Bronchial epithelial cell (primary cell): ENCODE data around the gene ZNF554. TPM values are rescaled to one million over a fixed set of nuclear protein-coding genes. Genes with fewer than 3 reads are reported as not detected.

Source experiments
- DNase-seq: peaks from one replicate; pipeline ENCODE4 v3.0.0-alpha.2; 2010; ENCODE audit warnings: low read depth
- FAIRE-seq: peaks from 2 replicates; lab custom pipeline; 2011; peaks lifted over from hg19 to GRCh38; lab: Jason Lieb, UNC
- H3K27me3 ChIP-seq: 2 replicates; pipeline ENCODE4 v1.5.1; 2011; ENCODE audit warnings: low read length; ENCODE audit not compliant: control insufficient read depth, insufficient read depth
- H3K36me3 ChIP-seq: 2 replicates; pipeline ENCODE4 v1.5.1; 2011; ENCODE audit warnings: low read length; ENCODE audit not compliant: control insufficient read depth, insufficient read depth
- H3K4me3 ChIP-seq: 2 replicates; pipeline ENCODE4 v1.5.1; 2011; ENCODE audit warnings: mild to moderate bottlenecking, low read depth, low read length, control low read depth
- total RNA-seq: library from RNA; depleted of rRNA; stranded (reverse); fragments of >200 nt; gene quantifications from 2 replicates; pipeline ENCODE4 v1.2.1, GENCODE V29; 2014
- TF ChIP-seq, protein P1 (sequence below): IDR thresholded peaks from 2 replicates; pipeline ENCODE4 v1.5.1; 2011; ENCODE audit warnings: mild to moderate bottlenecking, moderate library complexity, low read length, control low read depth, inconsistent platforms; ENCODE audit not compliant: insufficient read depth, severe bottlenecking

The ZNF554 gene
- total RNA-seq, 1 donor from 2014 or later = 3.9 TPM

DNA sequence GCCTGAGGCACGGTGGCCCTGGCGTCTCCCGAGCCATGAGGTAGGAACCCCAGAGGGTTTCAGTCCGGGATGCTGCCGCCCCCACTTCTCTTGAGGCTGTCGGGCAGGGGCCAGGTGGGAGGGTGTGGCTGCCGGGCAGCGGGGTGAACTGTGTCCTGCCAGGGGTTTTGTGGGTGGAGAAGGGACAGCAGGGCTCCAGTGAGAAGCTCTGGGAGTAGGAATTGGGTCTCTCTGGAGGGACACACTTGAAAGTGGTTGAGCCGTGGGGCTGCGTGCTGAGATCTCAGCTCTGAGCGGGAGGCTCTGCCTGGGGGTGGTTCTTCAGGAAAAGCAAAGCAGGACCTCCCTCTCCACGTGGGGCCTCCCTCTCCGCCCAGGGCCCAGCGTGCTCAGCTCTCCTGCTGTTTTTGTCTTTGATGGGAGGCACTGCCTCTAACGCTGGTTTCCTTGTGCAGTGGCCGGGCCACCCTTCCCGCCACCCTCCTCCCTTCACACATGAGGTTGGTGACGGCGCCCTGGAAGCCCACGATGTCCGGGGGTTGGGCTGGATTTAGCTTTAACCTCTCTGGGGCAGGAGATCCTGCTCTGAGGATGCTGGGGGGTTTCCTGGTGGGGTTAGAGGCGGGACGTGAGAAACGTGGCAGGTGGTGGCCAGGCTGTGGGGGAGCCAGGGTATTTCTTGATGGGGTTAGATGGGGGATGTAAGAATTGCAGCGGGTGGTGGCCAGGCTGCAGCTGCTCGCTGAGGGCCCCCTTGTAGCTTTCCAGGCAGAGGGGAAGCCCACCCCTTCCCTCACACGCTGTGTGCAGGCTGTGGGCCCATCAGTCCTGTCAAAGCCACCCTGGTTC, 15.3 kb upstream of the ZNF554 start:
- H3K4me3 ChIP-seq = no peak overlapping the region
- FAIRE-seq (no peak), DNase-seq (no peak)
- peaks cover 21% of the 10 kb centered on the region for H3K36me3 ChIP-seq
- no peaks in the 10 kb centered on the region for H3K27me3 ChIP-seq
- TF ChIP-seq, protein P1, sequence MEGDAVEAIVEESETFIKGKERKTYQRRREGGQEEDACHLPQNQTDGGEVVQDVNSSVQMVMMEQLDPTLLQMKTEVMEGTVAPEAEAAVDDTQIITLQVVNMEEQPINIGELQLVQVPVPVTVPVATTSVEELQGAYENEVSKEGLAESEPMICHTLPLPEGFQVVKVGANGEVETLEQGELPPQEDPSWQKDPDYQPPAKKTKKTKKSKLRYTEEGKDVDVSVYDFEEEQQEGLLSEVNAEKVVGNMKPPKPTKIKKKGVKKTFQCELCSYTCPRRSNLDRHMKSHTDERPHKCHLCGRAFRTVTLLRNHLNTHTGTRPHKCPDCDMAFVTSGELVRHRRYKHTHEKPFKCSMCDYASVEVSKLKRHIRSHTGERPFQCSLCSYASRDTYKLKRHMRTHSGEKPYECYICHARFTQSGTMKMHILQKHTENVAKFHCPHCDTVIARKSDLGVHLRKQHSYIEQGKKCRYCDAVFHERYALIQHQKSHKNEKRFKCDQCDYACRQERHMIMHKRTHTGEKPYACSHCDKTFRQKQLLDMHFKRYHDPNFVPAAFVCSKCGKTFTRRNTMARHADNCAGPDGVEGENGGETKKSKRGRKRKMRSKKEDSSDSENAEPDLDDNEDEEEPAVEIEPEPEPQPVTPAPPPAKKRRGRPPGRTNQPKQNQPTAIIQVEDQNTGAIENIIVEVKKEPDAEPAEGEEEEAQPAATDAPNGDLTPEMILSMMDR = no peak

DNA sequence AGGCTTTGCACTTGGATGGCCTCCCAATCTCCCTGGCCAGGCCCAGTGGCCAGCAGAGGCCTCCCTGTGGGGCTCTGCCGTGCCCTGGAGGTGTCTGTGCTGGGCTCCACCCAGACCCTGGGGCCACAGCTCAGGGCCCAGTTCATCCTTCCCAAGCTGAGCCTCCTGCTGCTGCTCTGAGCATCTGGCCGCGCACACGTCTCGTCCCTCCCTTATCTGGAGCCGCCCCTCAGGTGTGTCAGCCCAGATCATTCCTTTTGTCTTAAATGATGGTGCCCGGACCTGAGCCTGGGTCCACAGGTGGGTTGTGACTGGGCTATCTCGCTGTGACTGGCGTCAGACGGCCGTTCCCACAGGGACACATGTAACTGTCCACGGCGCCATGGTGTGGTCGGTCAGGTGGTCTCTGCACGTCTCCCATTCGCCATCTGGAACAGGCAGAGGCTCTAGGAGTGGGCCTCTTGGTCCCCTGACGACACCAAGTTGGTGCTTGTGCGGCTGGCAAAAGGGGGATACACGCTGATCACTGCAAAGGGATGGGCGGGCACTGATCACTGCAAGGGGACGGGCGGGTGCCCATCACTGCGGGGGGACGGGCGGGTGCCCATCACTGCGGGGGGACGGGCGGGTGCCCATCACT, 14.3 kb upstream of the ZNF554 start:
- H3K4me3 ChIP-seq = no peak overlapping the region
- H3K36me3 ChIP-seq = peaks cover 24% of the 10 kb centered on the region
- TF ChIP-seq, protein P1 = no peak
- H3K27me3 ChIP-seq = no peaks in the 10 kb centered on the region
- FAIRE-seq = peak; percentile 18
- DNase-seq = no peak

DNA sequence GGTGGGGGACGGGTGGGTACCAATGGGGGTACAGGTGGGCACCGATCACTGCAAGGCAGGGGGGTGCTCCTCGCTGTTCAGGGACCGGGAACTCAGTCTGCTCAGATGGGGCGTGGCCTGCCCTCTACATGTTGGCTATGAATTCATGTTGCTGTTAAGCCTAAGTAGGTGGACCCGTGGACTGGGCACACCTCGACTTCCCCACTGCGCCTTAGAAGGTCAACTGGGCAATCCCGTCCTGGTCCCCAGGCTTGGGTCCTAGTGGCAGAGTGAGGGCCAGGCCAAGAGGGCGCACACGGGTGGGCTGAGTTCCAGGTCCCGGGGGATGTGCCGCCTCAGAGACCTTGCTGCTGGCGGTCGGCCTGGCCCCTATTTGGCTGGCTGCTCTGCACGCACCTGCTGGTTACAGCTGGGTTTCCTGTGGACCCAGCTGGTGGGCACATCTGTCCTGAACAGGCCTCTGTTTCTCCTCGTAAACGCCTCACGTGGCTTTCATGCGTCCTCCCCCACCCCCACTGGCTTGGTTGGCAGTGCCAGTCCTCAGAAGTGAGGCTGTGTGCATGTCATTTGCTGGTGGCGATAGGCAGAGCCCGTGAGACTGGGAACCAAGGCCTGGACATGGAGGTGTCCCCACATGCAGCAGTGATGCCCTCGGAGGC, 13.5 kb upstream of the ZNF554 start:
- FAIRE-seq (no peak), DNase-seq (no peak)
- H3K27me3 ChIP-seq = no peaks in the 10 kb centered on the region
- H3K4me3 ChIP-seq = no peak overlapping the region
- peaks cover 26% of the 10 kb centered on the region for H3K36me3 ChIP-seq
- TF ChIP-seq, protein P1 = no peak

DNA sequence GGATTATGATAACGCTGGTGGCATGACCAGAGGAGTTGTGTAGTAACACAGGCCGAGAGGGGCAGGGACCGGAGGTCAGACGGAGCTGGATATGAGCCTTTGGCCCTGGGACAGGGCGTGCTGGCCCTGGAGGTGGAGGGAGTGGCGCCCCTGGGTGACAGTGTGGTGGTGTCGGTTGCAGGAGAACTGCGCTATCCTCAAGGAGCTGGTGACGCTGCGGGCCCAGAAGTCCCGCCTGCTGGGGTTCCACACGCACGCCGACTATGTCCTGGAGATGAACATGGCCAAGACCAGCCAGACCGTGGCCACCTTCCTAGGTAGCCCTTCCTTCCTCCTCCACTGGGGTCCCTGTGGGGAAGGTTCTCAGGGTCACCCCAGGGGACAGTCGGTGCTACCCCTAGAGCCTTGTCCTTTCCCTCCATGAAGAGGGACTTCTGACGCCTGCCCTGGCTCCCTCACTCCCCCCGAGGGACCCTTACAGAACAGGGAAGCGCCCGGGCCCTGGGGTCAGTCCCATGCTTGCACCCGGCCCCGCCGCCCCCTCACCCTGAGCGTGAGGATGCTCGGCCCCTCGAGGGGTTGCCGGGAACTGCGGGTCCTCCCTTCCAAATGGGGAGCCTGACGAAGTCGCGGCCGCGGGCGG, 12.8 kb upstream of the ZNF554 start:
- TF ChIP-seq, protein P1 = no peak

DNA sequence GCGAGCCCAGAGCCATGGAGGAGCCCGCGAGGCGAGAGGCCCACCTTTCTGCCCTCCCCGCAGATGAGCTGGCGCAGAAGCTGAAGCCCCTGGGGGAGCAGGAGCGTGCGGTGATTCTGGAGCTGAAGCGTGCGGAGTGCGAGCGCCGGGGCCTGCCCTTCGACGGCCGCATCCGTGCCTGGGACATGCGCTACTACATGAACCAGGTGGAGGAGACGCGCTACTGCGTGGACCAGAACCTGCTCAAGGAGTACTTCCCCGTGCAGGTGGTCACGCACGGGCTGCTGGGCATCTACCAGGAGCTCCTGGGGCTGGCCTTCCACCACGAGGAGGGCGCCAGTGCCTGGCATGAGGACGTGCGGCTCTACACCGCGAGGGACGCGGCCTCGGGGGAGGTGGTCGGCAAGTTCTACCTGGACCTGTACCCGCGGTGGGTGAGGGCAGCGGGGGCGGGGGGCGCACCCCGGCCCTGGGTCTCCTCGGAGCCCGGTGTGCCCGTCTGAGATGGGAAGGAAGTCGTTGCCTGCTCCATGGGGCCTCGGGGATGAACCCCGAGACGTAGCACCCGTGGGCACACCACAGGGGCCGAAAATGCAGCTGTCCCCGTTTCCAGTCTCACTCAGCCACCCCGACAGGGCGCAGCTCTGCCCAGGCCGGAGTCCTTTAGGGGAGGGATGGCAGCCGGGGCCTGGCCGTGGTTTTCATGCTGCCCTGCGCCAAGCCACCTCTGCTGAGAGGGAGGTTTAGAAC, 12.1 kb upstream of the ZNF554 start:
- TF ChIP-seq, protein P1 = no peak
- FAIRE-seq (no peak), DNase-seq (no peak)
- Histone ChIP-seq H3K4me3 (no peak overlapping the region), H3K27me3 (no peaks in the 10 kb centered on the region), H3K36me3 (peaks cover 26% of the 10 kb centered on the region)

More for the DNA sequence above, 12.8 kb upstream of the ZNF554 start:
- DNase-seq = no peak
- Histone ChIP-seq H3K27me3 (no peaks in the 10 kb centered on the region), H3K4me3 (no peak overlapping the region), H3K36me3 (peaks cover 25% of the 10 kb centered on the region)
- FAIRE-seq = no peak
